COLO668 (cell line): Measurements from ENCODE around the gene SPINK1.
"Not testable (repeated sequence)": the region's sequence is repeated elsewhere in the genome, so short reads cannot be mapped to it uniquely, and the experiment has no call there.

ENCODE experiments used
- DNase-seq: peaks from one replicate; lab custom pipeline; 2025; ENCODE audit not compliant: unreplicated experiment; lab: John Stamatoyannopoulos, UW

The SPINK1 gene

DNA sequence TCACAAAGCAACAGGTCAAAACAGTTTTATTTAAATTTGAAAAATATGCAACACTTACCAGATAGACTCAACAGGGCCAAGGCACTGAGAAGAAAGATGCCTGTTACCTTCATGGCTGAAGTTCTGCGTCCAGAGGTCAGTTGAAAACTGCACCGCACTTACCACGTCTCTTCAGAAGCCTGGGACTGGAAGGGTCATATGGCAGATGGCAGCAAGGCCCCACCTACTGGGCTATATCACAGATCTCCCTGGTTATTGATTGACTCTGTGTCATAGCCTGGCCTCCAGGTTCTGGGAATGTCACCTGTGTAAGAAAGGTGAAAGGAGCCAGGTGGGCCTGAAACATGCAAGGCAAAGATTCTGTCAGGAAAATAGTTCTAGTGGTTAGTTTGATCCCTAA, at the start of gene SPINK1:
SPINK1 (minus strand) TSS at position 207 of the 400 bp plus-strand sequence; CDS start at position 113, 94 bp downstream.
- DNase-seq: no peak

DNA sequence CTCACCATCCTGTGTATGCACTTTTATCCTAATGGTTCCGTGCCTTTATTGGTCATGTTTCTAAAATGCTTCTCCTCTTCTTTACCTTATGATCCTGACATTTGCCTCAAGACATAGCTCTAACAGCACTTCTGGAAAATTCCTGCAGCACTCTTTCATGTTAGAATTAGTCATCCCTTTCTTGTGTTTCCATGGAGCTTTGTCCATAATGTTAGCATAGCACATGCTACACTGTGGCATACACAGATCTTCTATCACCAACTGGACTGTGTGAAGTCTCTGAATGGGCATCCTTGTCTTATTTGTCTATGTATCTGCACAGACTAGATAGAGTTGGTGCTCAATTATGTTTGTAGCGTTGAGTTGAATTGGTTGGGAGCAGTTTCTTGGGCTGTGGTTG, 49.0 kb upstream of the SPINK1 start:
- no peak for DNase-seq

DNA sequence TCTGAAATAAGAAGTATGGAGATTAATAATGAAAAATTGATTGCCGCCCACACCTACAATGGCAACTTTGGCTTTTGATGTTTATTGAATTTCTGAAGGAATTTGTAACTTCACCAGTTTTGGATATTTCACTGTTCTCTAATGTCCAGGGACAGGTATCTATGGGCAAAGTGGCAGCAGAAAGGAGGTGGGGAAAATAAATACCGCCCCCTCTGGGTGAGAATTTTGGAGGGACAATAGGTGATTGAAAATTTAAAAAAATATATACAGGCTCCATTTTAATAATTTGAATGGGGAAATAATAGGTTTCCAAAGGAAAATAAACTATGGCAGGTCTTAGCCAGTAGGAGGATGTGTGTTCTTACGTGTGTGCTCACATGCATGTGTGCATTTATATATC, 48.3 kb upstream of the SPINK1 start:
- DNase-seq: no peak

- no peak for DNase-seq
Measured at GRCh38 chr5:147878066-147878759, 46.7 kb upstream of the SPINK1 start, which contains the start of gene SCGB3A2. Gene SCGB3A2 (plus strand): TSS chr5:147878711. CDS start chr5:147878804, 93 bp downstream.

GRCh38 chr5:147876626-147877025, 45.2 kb upstream of the SPINK1 start:
- no peak for DNase-seq

- no peak for DNase-seq
Measured at GRCh38 chr5:147876141-147876540, 44.7 kb upstream of the SPINK1 start.

GRCh38 chr5:147874910-147875367, 43.5 kb upstream of the SPINK1 start:
- no peak for DNase-seq

GRCh38 chr5:147874118-147874875, 42.8 kb upstream of the SPINK1 start:
- DNase-seq: not testable (repeated sequence)

DNA sequence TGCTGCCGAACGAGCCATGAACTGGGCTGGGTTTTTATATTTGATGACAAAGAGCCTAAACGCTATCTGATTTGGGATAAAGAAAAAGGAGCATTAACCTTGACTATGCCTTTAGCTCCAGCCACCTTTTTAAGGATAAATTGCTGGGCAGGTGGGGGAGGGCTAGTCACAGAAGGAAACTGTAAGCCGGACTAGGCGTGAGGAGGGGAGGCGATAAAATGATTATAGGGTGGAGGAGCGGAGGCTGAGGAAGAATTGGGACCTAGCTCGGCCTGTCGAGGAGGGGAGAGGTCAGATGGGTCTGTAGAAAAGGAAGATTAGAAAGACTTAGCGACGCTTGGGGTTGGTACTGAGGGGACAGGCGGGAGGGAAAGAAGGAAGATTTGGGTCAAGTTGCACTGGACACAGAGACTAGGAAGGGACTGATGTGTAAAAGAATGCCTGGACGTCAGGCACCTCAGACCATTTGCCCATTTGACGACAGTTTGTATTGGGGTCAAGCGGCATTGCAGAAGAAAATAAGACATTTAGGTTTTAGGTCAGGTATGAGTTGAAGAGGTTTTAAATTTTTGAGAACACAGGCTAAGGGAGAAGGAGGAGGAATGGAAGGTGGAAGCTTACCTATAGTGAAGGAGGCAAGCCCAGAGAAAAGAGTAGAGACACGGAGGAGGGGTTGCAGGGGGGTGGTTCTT, 41.4 kb upstream of the SPINK1 start:
- DNase-seq: not testable (repeated sequence)

DNA sequence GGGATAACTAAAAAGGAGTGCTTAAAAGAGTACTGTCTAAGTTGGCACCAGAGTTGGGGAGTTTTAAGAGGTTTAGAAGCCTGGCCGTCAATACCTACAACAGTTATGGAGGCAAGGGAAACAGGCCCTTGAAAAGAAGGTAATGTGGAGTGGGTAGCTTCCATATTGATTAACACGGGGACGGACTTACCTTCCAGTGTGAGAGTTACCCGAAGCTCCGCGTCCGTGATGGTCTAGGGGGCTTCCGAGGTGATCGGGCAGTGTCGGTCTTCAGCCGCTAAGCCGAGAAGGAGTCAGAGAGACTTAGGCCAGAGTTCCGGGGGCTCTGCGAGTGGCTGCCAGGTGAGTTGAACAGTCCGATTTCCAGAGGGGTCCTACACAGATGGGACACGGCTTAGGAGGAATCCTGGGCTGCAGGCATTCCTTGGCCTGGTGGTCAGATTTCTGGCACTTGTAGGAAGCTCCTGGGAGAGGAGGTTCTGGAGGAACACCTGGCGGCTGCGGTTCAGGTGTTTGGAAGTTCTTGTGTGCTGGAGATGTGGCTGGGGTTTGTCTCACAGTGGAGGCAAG, 40.6 kb upstream of the SPINK1 start:
- not testable (repeated sequence) for DNase-seq

DNA sequence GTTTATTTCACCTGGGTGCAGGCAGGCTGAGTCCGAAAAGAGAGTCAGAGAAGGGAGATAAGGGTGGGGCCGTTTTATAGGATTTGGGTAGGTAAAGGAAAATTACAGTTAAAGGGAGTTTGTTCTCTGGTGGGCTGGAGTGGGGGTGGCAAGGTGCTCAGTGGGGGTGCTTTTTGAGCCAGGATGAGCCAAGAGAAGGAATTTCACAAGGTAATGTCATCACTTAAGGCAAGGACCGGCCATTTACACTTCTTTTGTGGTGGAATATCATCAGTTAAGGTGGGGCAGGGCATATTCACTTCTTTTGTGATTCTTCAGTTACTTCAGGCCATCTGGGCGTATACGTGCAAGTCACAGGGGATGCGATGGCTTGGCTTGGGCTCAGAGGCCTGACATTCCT, 38.4 kb upstream of the SPINK1 start:
- DNase-seq: not testable (repeated sequence)

DNA sequence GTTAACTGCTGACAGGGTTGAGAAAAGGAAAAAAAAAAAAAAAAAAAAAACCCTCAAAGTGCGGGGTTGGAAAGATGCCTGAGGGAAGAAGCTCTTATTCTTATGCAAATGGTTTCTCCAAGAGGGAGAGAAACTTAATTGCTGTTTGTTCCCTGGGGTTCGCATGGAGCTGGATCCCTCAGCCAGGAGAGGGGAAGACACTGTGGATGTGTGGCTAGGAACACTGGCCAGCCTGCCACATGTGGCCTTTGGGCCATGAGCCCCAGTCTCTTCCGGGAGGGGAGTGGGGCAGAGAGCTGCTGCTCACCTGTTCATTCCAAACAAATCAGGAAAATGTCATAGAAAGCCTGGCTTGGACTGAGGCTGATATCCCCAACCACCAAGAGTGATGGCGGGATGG, 37.6 kb upstream of the SPINK1 start:
- no peak for DNase-seq

DNA sequence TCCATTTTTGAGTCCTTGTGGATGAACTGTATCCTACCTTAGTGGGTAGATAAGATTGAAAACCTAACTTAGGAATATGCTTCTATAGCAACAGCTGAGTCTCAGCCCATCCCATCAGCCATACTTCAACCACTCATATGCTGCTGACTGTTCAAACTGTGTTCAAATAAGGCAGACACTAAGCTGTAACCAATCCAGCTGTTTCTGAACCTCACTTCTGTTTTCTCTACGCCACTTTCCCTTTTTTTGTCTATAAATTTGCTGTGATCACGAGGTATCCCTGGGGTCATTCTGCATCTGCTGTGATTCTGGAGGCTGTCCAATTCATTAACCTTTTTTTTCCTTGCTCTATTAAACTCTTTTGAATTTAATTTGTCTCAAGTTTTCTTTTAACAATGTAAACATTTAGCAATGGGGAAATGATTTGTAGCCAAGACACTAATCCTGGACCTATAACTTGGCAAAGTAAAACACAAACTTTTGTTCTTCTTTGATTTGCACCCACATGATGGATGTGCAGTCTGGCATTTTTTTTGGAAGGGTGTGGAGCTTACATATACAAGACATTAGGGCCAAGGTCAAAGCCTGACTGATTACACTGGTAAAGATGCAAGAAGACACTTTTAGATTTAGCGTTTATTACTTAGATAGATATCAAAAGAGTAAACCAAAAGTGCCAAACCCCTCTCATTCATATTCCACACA, 32.1 kb upstream of the SPINK1 start:
- no peak for DNase-seq

DNA sequence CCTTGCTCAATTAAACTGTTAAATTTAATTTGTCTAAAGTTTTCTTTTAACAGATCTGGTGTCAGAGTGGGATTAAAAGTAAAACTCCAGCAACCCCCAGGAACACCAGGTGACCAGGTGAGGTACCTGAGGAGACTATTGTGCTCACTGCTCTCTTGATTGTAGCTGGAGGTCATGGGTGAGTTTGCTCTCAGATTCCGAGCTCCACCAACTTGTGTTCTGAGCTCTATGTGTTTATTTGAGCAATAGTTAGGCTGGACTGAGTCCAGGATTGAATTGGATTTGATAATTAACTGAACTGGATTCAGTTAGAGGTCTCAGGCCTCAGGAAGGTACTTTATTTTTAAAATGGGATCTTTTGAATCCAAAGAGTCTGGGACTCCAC, 29.2 kb upstream of the SPINK1 start:
- DNase-seq: no peak

- DNase-seq: no peak
Measured at GRCh38 chr5:147859962-147860640, 28.6 kb upstream of the SPINK1 start.

- no peak for DNase-seq
Measured at GRCh38 chr5:147858565-147858964, 27.1 kb upstream of the SPINK1 start.

DNA sequence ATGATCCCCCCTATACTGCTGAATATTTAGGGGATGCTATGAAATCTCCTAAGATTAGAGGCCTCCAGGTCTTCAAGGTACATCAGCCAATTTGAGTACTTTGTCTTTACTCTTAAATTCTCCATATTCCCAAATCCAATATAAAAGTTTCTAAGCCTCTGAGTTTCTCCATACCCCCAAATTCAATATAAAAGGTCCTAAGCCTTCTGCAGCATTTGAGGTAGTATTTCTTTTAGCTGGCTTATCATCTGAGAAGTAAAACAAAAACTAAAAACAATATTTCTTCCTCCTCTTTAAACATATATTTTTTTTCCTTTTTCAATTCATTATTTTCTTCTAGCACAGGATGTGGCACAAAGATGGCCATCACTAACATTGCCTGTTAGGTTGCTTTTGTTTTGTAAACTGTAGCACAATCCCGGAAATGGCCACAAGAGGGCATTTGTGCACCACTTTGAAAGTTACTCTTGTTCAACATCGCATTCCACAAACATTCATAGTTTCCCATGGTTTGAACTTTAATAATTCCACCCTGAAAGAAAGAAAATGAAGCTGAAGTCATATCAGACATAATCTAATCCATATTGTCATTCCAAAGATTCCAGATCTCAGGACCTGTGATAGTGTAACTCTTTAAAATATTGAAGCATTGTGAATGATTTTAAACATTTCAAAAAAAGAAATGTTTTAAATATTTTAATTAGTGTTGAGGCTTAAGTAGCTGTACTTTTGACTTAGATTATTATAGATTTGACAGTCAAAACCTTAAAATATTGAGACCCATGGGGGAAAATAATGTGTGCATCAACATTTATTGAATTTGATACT, 26.0 kb upstream of the SPINK1 start:
- peak; percentile 33 for DNase-seq

GRCh38 chr5:147856801-147857200, 25.3 kb upstream of the SPINK1 start:
- DNase-seq: no peak

- no peak for DNase-seq
Measured at GRCh38 chr5:147855774-147856069, 24.3 kb upstream of the SPINK1 start.
